NT2/D1 (cell line): ENCODE results near the gene IQCK.

Source experiments
- YY1 ChIP-seq: IDR thresholded peaks from 2 replicates; pipeline ENCODE4 v1.6.1; 2011; ENCODE audit not compliant: insufficient read length, insufficient read depth
- ZNF274 ChIP-seq: IDR thresholded peaks from 2 replicates; pipeline ENCODE4 v1.6.1; 2011; ENCODE audit warnings: mild to moderate bottlenecking, low read depth, low read length

DNA sequence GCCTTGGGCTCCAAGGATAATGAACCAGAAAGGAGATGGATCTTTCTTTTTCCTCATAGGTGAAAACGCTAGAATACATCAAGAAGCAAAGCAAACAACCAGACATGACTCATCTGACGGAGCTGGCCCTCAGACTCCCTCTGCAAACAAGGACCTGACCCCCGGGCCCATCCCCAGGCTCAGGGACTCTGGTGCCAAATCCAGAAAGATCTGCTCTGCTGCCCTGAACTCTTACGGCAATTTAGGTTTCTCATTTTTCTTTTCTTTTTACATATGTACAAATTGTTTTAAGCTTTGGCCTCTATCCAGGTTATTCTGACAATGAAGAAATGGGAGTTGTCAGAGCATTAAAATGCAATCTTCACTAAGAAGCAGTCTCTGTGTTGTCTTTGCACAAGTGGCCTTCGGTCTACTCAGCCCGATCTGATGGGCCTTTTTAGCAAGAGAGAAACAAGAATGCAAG, 17.7 kb upstream of the IQCK start:
- TF ChIP-seq ZNF274 (no peak), YY1 (no peak)
